ENCODE results near the gene PDXDC1. TPM values are rescaled to one million over a fixed set of nuclear protein-coding genes. Genes with fewer than 3 reads are reported as not detected.
"Not testable (repeated sequence)": the region's sequence is repeated elsewhere in the genome, so short reads cannot be mapped to it uniquely, and the experiment has no call there.

The PDXDC1 gene
- total RNA-seq, 1 donor from 2014 or later = 120 TPM

- no peaks in the 10 kb centered on the region for H3K27me3 Mint-ChIP-seq (ENCODE audit: low read depth)
- H3K4me1 Mint-ChIP-seq (ENCODE audit: low read depth) = peaks cover 10% of the 10 kb centered on the region
- peaks cover 45% of the 10 kb centered on the region for H3K36me3 Mint-ChIP-seq (ENCODE audit: low read depth)
- no peak overlapping the region for H3K4me3 Mint-ChIP-seq (ENCODE audit: unreplicated experiment)
- TF ChIP-seq CTCF (IDR thresholded peaks at IDR 0.05) = no peak
- H3K27ac Mint-ChIP-seq (ENCODE audit: unreplicated experiment) = no peak overlapping the region
- DNase-seq (ENCODE audit: low spot score) = no peak
- H3K9me3 Mint-ChIP-seq (ENCODE audit: low read depth) = no peaks in the 10 kb centered on the region
These were observed 62.9 kb downstream of the PDXDC1 start for GRCh38 chr16:15037745-15038144.

- peaks cover 40% of the 10 kb centered on the region for H3K36me3 Mint-ChIP-seq (ENCODE audit: low read depth)
These were observed 63.9 kb downstream of the PDXDC1 start for GRCh38 chr16:15038689-15039088.

GRCh38 chr16:15041271-15042004 is 66.6 kb downstream of the PDXDC1 start:
- Mint-ChIP-seq H3K36me3 (ENCODE audit: low read depth) (peaks cover 29% of the 10 kb centered on the region), H3K9me3 (ENCODE audit: low read depth) (no peaks in the 10 kb centered on the region), H3K4me1 (ENCODE audit: low read depth) (peaks cover 10% of the 10 kb centered on the region), H3K27me3 (ENCODE audit: low read depth) (no peaks in the 10 kb centered on the region), H3K4me3 (ENCODE audit: unreplicated experiment) (no peak overlapping the region), H3K27ac (ENCODE audit: unreplicated experiment) (peak overlapping the region; percentile 72)
- peak; percentile 26 for TF ChIP-seq CTCF (IDR thresholded peaks at IDR 0.05)
- DNase-seq (ENCODE audit: low spot score) = no peak

More at GRCh38 chr16:15038689-15039088, 63.9 kb downstream of the PDXDC1 start:
- no peak for TF ChIP-seq CTCF (IDR thresholded peaks at IDR 0.05)
- no peaks in the 10 kb centered on the region for H3K9me3 Mint-ChIP-seq (ENCODE audit: low read depth)
- no peak for DNase-seq (ENCODE audit: low spot score)
- no peak overlapping the region for H3K27ac Mint-ChIP-seq (ENCODE audit: unreplicated experiment)
- H3K4me1 Mint-ChIP-seq (ENCODE audit: low read depth) = peaks cover 10% of the 10 kb centered on the region
- H3K4me3 Mint-ChIP-seq (ENCODE audit: unreplicated experiment) = no peak overlapping the region
- H3K27me3 Mint-ChIP-seq (ENCODE audit: low read depth) = no peaks in the 10 kb centered on the region

GRCh38 chr16:15043344-15043743 is 68.5 kb downstream of the PDXDC1 start:
- H3K27me3 Mint-ChIP-seq (ENCODE audit: low read depth) = no peaks in the 10 kb centered on the region
- peak overlapping the region; percentile 51 for H3K27ac Mint-ChIP-seq (ENCODE audit: unreplicated experiment)
- H3K9me3 Mint-ChIP-seq (ENCODE audit: low read depth) = no peaks in the 10 kb centered on the region
- DNase-seq (ENCODE audit: low spot score) = no peak
- TF ChIP-seq CTCF (IDR thresholded peaks at IDR 0.05) = no peak
- peaks cover 26% of the 10 kb centered on the region for H3K36me3 Mint-ChIP-seq (ENCODE audit: low read depth)
- H3K4me1 Mint-ChIP-seq (ENCODE audit: low read depth) = peaks cover 10% of the 10 kb centered on the region
- no peak overlapping the region for H3K4me3 Mint-ChIP-seq (ENCODE audit: unreplicated experiment)

DNA sequence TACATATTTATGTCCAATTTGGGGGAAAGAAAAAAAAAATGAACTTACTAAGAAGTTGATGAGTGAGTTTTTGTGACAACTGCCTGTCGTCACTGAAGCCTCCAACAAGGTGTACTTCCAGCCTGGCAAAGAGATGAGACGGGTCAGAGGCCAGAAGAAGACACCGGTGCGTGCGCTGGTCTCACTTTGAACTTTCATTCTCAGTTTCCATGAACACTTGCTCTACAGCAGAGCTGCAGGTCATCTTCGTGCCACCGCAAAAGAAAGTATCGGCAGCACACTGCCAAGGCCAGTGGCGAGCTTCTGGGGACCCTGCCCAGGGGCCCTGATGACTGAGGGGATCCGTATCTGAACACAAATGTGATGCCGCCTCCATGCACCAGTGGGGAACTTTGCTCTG is 69.5 kb downstream of the PDXDC1 start:
- Mint-ChIP-seq H3K9me3 (ENCODE audit: low read depth) (no peaks in the 10 kb centered on the region), H3K36me3 (ENCODE audit: low read depth) (peaks cover 21% of the 10 kb centered on the region), H3K27me3 (ENCODE audit: low read depth) (no peaks in the 10 kb centered on the region), H3K4me3 (ENCODE audit: unreplicated experiment) (no peak overlapping the region), H3K27ac (ENCODE audit: unreplicated experiment) (no peak overlapping the region), H3K4me1 (ENCODE audit: low read depth) (peaks cover 10% of the 10 kb centered on the region)
- TF ChIP-seq CTCF (IDR thresholded peaks at IDR 0.05) = no peak
- no peak for DNase-seq (ENCODE audit: low spot score)

DNA sequence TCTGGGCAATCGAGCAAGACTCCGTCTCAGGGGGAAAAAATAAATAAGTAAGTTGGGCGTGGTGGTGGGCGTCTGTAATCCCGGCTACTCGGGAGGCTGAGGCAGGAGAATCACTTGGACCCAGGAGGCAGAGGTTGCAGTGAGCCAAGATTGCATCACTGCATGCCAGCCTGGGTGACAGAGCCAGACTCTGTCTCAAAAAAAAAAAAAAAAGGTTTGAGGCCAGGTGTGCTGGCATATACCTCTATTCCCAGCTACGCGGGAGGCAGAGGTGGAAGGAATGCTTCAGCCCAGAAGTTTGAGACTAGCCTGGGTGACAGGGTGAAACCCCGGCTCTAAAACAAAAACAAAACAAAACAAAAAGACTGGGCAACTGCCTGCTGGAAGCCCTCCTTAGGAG is 70.4 kb downstream of the PDXDC1 start:
- H3K27me3 Mint-ChIP-seq (ENCODE audit: low read depth); H3K27ac Mint-ChIP-seq (ENCODE audit: unreplicated experiment); H3K4me3 Mint-ChIP-seq (ENCODE audit: unreplicated experiment); H3K9me3 Mint-ChIP-seq (ENCODE audit: low read depth); H3K4me1 Mint-ChIP-seq (ENCODE audit: low read depth); DNase-seq (ENCODE audit: low spot score): not testable (repeated sequence)
- H3K36me3 Mint-ChIP-seq (ENCODE audit: low read depth) = peaks cover 18% of the 10 kb centered on the region

Data from chondrocyte (in vitro differentiated cells).